Stimulated activated CD4-positive, alpha-beta T cell treated with anti-CD3 and anti-CD28 coated beads, Interleukin-2, amount 100 ng/mL, for 24 hours (primary cell): ENCODE data around the gene SLC28A1.
"Not testable (repeated sequence)": the region's sequence is repeated elsewhere in the genome, so short reads cannot be mapped to it uniquely, and the experiment has no call there.

Source experiments
- DNase-seq, 2 donors: peaks; one replicate each; pipeline ENCODE4 v3.0.0-alpha.2; 2020

SLC28A1 gene

GRCh38 chr15:84913360-84913723 lies 28.9 kb downstream of the SLC28A1 start:
- no peak for DNase-seq

- DNase-seq: no peak
Measured at GRCh38 chr15:84914351-84914750, 29.9 kb downstream of the SLC28A1 start.

GRCh38 chr15:84914909-84915605 lies 30.6 kb downstream of the SLC28A1 start:
- peak in 1 of 2 donors; percentile 43 for DNase-seq

DNA sequence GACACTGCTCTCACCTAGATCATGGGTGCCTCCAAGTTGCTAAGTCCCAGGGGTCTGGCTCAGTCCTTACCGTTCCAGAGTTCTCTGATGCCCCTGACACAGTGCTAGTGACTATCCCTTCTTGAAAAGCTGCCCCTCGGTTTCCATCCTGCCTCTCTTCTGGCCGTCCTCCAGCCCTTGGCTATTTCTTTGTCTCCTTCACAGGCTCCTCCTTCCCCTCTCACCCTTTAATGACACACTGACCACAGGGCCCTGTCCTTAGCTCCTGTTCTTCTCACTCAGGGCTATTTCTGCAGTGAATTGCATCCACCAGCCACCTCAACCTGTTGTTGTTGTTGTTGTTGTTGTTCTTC lies 31.1 kb downstream of the SLC28A1 start:
- DNase-seq: no peak

DNA sequence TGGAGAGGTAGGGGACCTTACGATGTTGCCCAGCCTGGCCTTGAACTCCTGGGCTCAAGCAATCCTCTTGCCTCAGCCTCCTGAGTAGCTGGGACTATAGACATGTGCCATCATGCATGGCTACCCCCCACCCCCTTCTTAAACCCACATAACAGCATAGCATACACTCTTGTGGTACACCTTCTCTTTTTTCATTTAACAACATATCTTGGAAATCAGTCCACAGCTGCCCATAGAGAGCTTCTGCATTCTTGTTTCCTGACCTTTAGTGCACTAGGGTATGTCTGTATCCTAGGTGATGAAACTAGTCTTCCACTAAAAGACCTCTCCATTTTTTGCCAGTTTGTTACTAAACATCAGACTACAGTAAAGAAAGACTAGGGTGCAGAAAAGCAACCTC lies 33.0 kb downstream of the SLC28A1 start:
- DNase-seq: no peak

- no peak for DNase-seq
Measured at GRCh38 chr15:84919106-84919667, 34.7 kb downstream of the SLC28A1 start.

DNA sequence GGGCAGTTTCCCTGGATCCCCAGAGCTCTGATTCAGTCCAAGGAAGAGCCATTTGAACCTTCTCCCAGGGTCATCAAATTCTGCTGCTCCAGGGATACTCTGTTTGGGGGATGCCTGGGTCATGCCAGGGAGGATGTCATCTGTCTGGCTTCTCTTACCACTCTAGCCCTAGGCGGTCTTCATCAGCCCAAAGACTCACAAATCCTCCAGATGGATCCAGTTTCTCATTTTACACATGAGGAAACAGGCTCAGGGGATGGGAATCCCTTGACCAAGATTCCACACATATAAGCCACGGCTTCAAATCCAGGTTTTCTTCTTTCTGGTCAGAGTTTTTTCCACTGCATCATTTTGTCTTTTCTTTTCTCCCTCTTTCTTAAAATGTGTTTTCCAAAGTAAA lies 36.7 kb downstream of the SLC28A1 start:
- no peak for DNase-seq

DNA sequence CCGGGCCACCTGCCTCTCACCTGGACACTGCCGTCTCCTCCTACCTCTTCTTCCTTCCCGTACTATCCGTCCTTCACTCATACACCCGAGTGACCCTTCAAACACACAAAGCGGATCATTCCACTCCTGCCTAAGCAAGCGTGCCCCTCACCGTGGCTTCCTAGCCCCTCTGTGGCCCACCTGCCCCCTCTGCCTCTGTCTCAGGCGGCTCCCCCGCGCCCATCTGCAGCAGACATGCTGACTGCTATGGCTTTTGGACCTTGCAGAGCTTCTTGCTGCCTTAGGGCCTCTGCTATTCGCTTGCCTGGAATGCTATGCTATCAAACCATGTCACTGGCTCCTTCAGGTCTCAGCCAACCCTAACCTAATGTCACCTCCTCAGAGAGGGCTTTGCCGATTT lies 38.1 kb downstream of the SLC28A1 start:
- DNase-seq: no peak

GRCh38 chr15:84924077-84924731 lies 39.7 kb downstream of the SLC28A1 start:
- no peak for DNase-seq

GRCh38 chr15:84924821-84925569 lies 40.5 kb downstream of the SLC28A1 start:
- DNase-seq: not testable (repeated sequence)

GRCh38 chr15:84925906-84926305 lies 41.4 kb downstream of the SLC28A1 start:
- no peak for DNase-seq

GRCh38 chr15:84926491-84927230 lies 42.2 kb downstream of the SLC28A1 start:
- no peak for DNase-seq

- DNase-seq: no peak
Measured at GRCh38 chr15:84928843-84929168, 44.3 kb downstream of the SLC28A1 start.

GRCh38 chr15:84929795-84930603 lies 45.5 kb downstream of the SLC28A1 start:
- peak in 1 of 2 donors; percentile 18 for DNase-seq

DNA sequence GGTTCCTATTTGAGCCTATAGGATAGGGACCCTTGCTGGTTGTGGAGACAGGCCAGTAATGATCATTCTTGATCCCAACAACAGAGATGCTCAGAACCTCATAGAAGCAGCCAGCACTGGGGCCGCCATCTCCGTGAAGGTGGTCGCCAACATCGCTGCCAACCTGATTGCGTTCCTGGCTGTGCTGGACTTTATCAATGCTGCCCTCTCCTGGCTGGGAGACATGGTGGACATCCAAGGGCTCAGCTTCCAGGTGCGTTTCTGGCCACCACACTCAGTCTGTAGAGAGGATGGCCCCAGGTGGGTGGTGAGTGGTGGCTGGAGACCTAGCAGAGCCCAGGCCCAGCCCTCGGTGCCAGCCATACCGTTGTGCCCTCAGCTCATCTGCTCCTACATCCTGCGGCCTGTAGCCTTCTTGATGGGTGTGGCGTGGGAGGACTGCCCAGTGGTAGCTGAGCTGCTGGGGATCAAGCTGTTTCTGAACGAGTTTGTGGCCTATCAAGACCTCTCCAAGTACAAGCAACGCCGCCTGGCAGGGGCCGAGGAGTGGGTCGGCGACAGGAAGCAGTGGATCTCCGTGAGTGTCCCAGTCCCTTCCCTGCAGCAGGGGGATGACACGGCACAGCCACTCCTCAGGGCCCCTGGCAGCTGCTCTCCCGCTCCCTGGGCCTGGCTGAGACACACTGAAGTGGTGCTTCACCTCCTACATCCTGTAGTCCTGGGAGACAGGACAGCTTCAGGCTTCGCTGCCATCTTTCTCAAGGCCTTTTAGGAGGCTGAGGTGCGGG lies 50.7 kb downstream of the SLC28A1 start:
- DNase-seq: no peak

- DNase-seq: no peak
Measured at GRCh38 chr15:84937144-84937543, 52.7 kb downstream of the SLC28A1 start.

GRCh38 chr15:84938726-84939125 lies 54.3 kb downstream of the SLC28A1 start:
- no peak for DNase-seq

GRCh38 chr15:84940399-84940798 lies 55.9 kb downstream of the SLC28A1 start:
- DNase-seq: no peak

DNA sequence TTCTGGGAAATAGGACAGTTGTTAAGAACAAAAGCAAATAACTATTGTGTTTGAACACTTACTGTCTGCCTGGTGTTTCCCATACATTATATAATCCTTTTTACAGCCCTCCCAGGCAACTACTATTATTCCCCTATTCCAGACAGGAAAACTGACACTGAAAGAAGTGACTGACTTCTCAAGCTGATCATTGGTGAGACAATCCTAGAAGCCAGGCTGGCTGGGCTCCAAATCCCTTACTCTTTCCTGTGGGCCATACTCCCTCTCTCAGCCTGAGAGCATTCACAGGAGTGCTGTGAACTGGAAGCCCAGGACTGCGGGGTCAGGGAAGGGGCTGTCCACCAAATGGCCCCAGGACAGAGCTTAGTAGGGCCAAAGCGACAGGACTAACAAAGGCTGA lies 58.0 kb downstream of the SLC28A1 start:
- DNase-seq: no peak

GRCh38 chr15:84944311-84944710 lies 59.8 kb downstream of the SLC28A1 start:
- no peak for DNase-seq

GRCh38 chr15:84944861-84945260 lies 60.4 kb downstream of the SLC28A1 start:
- no peak for DNase-seq
